Endothelial cell (in vitro differentiated cells): ENCODE data around the gene GRAMD2B. TPM values are rescaled to one million over a fixed set of nuclear protein-coding genes. Genes with fewer than 3 reads are reported as not detected.

Source experiments
- DNase-seq: peaks from one replicate; pipeline ENCODE4 v3.0.0; 2021; ENCODE audit warnings: low spot score
- H3K27ac Mint-ChIP-seq: one replicate; pipeline ENCODE4 v1.8.0; 2021; ENCODE audit warnings: mixed read lengths, inconsistent platforms; ENCODE audit not compliant: unreplicated experiment
- H3K27me3 Mint-ChIP-seq: one replicate; pipeline ENCODE4 v1.8.0; 2021; ENCODE audit warnings: mild to moderate bottlenecking, moderate library complexity, mixed read lengths, inconsistent platforms; ENCODE audit not compliant: unreplicated experiment
- H3K36me3 Mint-ChIP-seq: one replicate; pipeline ENCODE4 v1.8.0; 2021; ENCODE audit warnings: mild to moderate bottlenecking, low read depth, mixed read lengths, inconsistent platforms; ENCODE audit not compliant: unreplicated experiment
- H3K4me1 Mint-ChIP-seq: one replicate; pipeline ENCODE4 v1.8.0; 2021; ENCODE audit warnings: mild to moderate bottlenecking, mixed read lengths, inconsistent platforms; ENCODE audit not compliant: unreplicated experiment
- H3K4me3 Mint-ChIP-seq: one replicate; pipeline ENCODE4 v1.8.0; 2021; ENCODE audit warnings: mild to moderate bottlenecking, mixed read lengths, inconsistent platforms; ENCODE audit not compliant: unreplicated experiment
- H3K9me3 Mint-ChIP-seq: one replicate; pipeline ENCODE4 v1.8.0; 2021; ENCODE audit warnings: mixed read lengths, inconsistent platforms; ENCODE audit not compliant: unreplicated experiment
- CTCF ChIP-seq: fragments of 200-600 bp; sonication (generic); IDR thresholded peaks from one replicate; pipeline ENCODE4 v1.5.0; 2021; ENCODE audit warnings: antibody characterized with exemption; ENCODE audit not compliant: unreplicated experiment
- total RNA-seq: library from RNA; stranded (reverse); fragmentation: NEBNext Ultra II Directional; extraction: Animal tissue kit (Norgen Biotek cat#: 25700); gene quantifications from one replicate; pipeline ENCODE4 v1.2.1, GENCODE V29; 2021; ENCODE audit not compliant: unreplicated experiment

Gene GRAMD2B
- total RNA-seq, 1 donor from 2014 or later = 13.4 TPM

DNA sequence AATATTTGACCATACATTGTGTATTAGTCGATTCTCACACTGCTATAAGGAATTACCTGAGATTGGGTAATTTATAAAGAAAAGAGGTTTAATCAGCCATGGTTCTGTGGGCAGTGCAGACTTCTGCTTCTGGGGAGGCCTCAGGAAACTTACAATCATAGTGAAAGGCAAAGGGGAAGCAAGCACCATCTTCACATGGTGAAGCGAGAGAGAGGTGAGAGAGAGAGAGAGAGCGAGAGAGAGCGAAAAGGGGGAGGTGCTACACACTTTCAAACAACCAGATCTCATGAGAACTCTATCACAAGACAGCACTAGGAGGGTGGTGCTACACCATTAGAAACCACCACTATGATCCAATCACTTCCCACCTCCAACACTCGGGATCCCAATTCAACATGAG is 4.1 kb upstream of the GRAMD2B start:
- H3K36me3 Mint-ChIP-seq = no peaks in the 10 kb centered on the region
- H3K27me3 Mint-ChIP-seq = no peaks in the 10 kb centered on the region
- no peak for TF ChIP-seq CTCF
- no peak overlapping the region for H3K27ac Mint-ChIP-seq
- peaks cover 24% of the 10 kb centered on the region for H3K4me1 Mint-ChIP-seq
- no peak for DNase-seq
- H3K9me3 Mint-ChIP-seq = no peaks in the 10 kb centered on the region
- H3K4me3 Mint-ChIP-seq = no peak overlapping the region

GRCh38 chr5:126428421-126428820 is 5.2 kb downstream of the GRAMD2B start:
- Mint-ChIP-seq H3K27me3 (no peaks in the 10 kb centered on the region), H3K9me3 (no peaks in the 10 kb centered on the region), H3K4me3 (no peak overlapping the region), H3K4me1 (peaks cover 16% of the 10 kb centered on the region), H3K27ac (no peak overlapping the region), H3K36me3 (no peaks in the 10 kb centered on the region)
- no peak for DNase-seq
- TF ChIP-seq CTCF = no peak

DNA sequence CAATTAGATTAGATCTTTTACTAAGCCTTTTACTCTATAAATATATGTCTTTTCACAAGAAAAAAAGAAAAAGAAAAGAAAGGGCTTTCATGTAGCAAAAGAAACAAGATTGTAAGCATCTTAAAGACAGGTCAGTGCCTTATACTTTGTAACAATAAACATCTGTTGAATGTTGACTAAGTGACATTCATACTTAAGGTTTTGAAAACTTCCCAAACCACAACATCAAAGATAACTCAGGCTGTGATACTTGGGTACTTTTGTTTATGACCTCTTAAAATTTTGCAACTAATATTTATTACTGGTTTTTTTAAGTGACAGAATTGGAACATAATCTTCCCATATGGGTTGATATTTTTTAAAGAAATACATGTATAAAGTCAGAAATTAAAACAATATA is 7.4 kb downstream of the GRAMD2B start:
- no peak for TF ChIP-seq CTCF
- Mint-ChIP-seq H3K27ac (no peak overlapping the region), H3K9me3 (no peaks in the 10 kb centered on the region), H3K4me3 (no peak overlapping the region), H3K36me3 (no peaks in the 10 kb centered on the region), H3K4me1 (peaks cover 2% of the 10 kb centered on the region), H3K27me3 (no peaks in the 10 kb centered on the region)
- DNase-seq = no peak

GRCh38 chr5:126433701-126434100 is 10.5 kb downstream of the GRAMD2B start:
- Mint-ChIP-seq H3K4me1 (peaks cover 11% of the 10 kb centered on the region), H3K27ac (no peak overlapping the region), H3K27me3 (no peaks in the 10 kb centered on the region), H3K36me3 (peaks cover 12% of the 10 kb centered on the region), H3K9me3 (no peaks in the 10 kb centered on the region), H3K4me3 (no peak overlapping the region)
- DNase-seq = no peak
- TF ChIP-seq CTCF = no peak

DNA sequence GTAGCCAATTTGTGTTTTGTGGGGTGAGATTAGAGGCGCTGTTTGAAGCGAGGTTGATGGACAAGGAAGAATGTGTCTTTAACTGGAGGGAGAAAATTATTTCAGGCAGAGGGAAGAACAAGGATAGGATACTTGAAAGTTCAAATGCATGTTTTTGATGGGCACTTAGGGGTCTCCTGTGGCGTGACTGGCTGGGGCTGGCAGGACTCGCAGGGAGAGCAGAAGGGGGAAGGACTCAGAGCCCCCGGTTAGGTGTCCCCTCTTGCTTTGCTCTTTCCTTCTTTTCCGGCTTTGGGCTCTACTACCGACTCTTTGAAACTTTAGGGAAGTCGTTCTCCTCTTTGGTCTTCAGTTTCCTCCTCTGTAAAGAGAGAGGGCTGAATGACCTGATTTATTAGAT is 12.1 kb downstream of the GRAMD2B start:
- H3K4me1 Mint-ChIP-seq = peaks cover 11% of the 10 kb centered on the region
- no peak for DNase-seq
- H3K9me3 Mint-ChIP-seq = no peaks in the 10 kb centered on the region
- H3K4me3 Mint-ChIP-seq = no peak overlapping the region
- no peaks in the 10 kb centered on the region for H3K27me3 Mint-ChIP-seq
- peaks cover 14% of the 10 kb centered on the region for H3K36me3 Mint-ChIP-seq
- TF ChIP-seq CTCF = no peak
- H3K27ac Mint-ChIP-seq = no peak overlapping the region
